Heart left ventricle (tissue), 16 donors: ENCODE measurements around the gene MEOX2. TPM values are rescaled to one million over a fixed set of nuclear protein-coding genes. Genes with fewer than 3 reads are reported as not detected.

ENCODE experiments used
- ATAC-seq, 4 donors: fragments of 200-7000 bp; cut with Tn5 transposase; one replicate each; pipeline ENCODE4 v1.9.1; 2020 to 2022; ENCODE audit warnings: moderate library complexity in 4 of 4, mild to moderate bottlenecking in 3 of 4, moderate number of reproducible peaks in 1 of 4
- DNase-seq, 5 donors: peaks; one replicate each; pipeline ENCODE4 v3.0.0-alpha.2; 2020
- H3K27ac ChIP-seq, 12 donors: fragments of 200-600 bp; sonication (generic) in 4 of 12; one replicate each; pipeline versions ENCODE4 v1.5.0 to v1.8.0; 2016 to 2022; ENCODE audit warnings: mild to moderate bottlenecking in 2 of 12
- H3K27me3 ChIP-seq, 9 donors: fragments of 200-600 bp; sonication (generic) in 2 of 9; one replicate each; pipeline versions ENCODE4 v1.5.1 to v1.8.0; 2016 to 2022; ENCODE audit warnings: mild to moderate bottlenecking in 3 of 9
- H3K36me3 ChIP-seq, 9 donors: fragments of 200-600 bp; sonication (generic) in 2 of 9; one replicate each; pipeline versions ENCODE4 v1.5.0 to v1.8.0; 2018 to 2022; ENCODE audit warnings: mild to moderate bottlenecking in 2 of 9
- H3K4me1 ChIP-seq, 12 donors: fragments of 200-600 bp; sonication (generic) in 4 of 12; one replicate each; pipeline versions ENCODE4 v1.5.0 to v1.8.0; 2016 to 2022; ENCODE audit warnings: mild to moderate bottlenecking in 3 of 12
- H3K4me3 ChIP-seq, 12 donors: fragments of 200-600 bp; sonication (generic) in 4 of 12; one replicate each; pipeline versions ENCODE4 v1.5.0 to v1.8.0; 2017 to 2022; ENCODE audit warnings: mild to moderate bottlenecking in 9 of 12, moderate library complexity in 4 of 12
- H3K9me3 ChIP-seq, 12 donors: fragments of 200-600 bp; sonication (generic) in 4 of 12; one replicate each; pipeline versions ENCODE4 v1.5.0 to v1.8.0; 2016 to 2022; ENCODE audit warnings: mild to moderate bottlenecking in 1 of 12
- CTCF ChIP-seq, 12 donors: fragments of 200-600 bp; sonication (generic) in 4 of 12; IDR thresholded peaks; one replicate each; pipeline versions ENCODE4 v1.5.0 to v1.8.0; 2018 to 2022; ENCODE audit warnings: antibody characterized with exemption in 12 of 12, mild to moderate bottlenecking in 5 of 12
- POLR2A ChIP-seq, 2 donors: fragments of 450-650 bp; IDR thresholded peaks; one replicate each; pipeline ENCODE4 v1.6.1; 2017; ENCODE audit warnings: antibody characterized with exemption in 2 of 2, mild to moderate bottlenecking in 2 of 2, moderate library complexity in 2 of 2
- whole genome bisulfite sequencing, 4 donors: extraction: QIAGEN DNeasy Blood & Tissue Kit in 2 of 4; methylation state at CpG; one replicate each; pipeline versions ENCODE4 v1.1.5 to v1.1.7; 2013 to 2018; 5-methylcytosine and 5-hydroxymethylcytosine counted together
- intact Hi-C, 10 donors: fragments of 100-400 bp; cut with DNase I; formaldehyde crosslinking; loops; one replicate each; pipeline versions ENCODE4 v1.11.1 to v1.14.2; 2022
- polyA plus RNA-seq, 2 donors: library from polyadenylated mRNA; stranded (reverse); fragments of 200-250 nt; gene quantifications; one replicate each; pipeline ENCODE4 v1.2.3, GENCODE V29; 2013
- total RNA-seq, 9 donors: library from RNA; depleted of rRNA in 2 of 9; stranded (reverse); fragments of >200 nt in 2 of 9; fragmentation: NEBNext Ultra II Directional in 3 of 9; extraction: Animal tissue kit (Norgen Biotek cat#: 25700) in 3 of 9; gene quantifications; one replicate each; pipeline versions ENCODE4 v1.1.0 to v1.2.4, GENCODE V29; 2016 to 2023
- donor health status: ischemic (EF 13 %, LVEDD 7.1; RV severe dilation, severe dysfunction).
- donor health status: healthy with polysubstance abuse.
- donor health status: DM: no; HTN: yes; CAD: no.
- donor health status: DM: no; HTN: no; CAD: no.
- donor health status: ischemic (EF 25% LVEDD 6.9; RV normal size, moderate dysfunction).
- donor health status: ischemic (EF 25% LVEDD 5.7; RV mildly dilated, moderate dysfunction).
- donor health status: healthy.
- donor health status: DM: yes; HTN: yes; CAD: no.
- donor health status: ischemic (EF 35%, LVEDD 5.7; RV mildly dilated, moderate dysfunction).
- donor health status: nonischemic (EF 11% LVEDD 7.7; RV severe dilation, severe dysfunction).
- donor health status: DM: yes; HTN: yes; CAD: no.
- donor health status: PGD.
- donor health status: ischemic (EF 29% LVEDD 5.4; RV normal size, mild dysfunction).
- donor health status: nonischemic (EF 23%, LVEDD 6.1; RV moderate dilation, normal function).

Gene MEOX2
- total and polyA plus RNA-seq, 11 donors: 5.0 to 17.1 (median 10.5) TPM

- Histone ChIP-seq H3K27me3 (no peaks in the 10 kb centered on the region), H3K4me1 (peaks cover 0 to 8% (median 1%) of the 10 kb centered on the region in 12 donors), H3K9me3 (peaks cover 0 to 17% (median 5%) of the 10 kb centered on the region in 12 donors), H3K36me3 (no peaks in the 10 kb centered on the region), H3K4me3 (no peak overlapping the region), H3K27ac (no peak overlapping the region)
- ATAC-seq: no peak
- TF ChIP-seq POLR2A (IDR thresholded peaks at IDR 0.05) (no peak), CTCF (IDR thresholded peaks at IDR 0.05) (no peak)
- WGBS, 4 donors: 92 to 98% (median 94%) methylated on average over 3 of the region's 3 CpGs
- intact Hi-C loops: no loop called here
- DNase-seq: no peak
These were observed 101.9 kb downstream of the MEOX2 start for GRCh38 chr7:15584575-15584974.

GRCh38 chr7:15582773-15583172 is 103.7 kb downstream of the MEOX2 start:
- Histone ChIP-seq H3K36me3 (no peaks in the 10 kb centered on the region), H3K4me3 (no peak overlapping the region), H3K27ac (no peak overlapping the region), H3K4me1 (peaks cover 0 to 8% (median 1%) of the 10 kb centered on the region in 12 donors), H3K9me3 (peaks cover 0 to 17% (median 5%) of the 10 kb centered on the region in 12 donors), H3K27me3 (no peaks in the 10 kb centered on the region)
- intact Hi-C loops: no loop called here
- DNase-seq: no peak
- no peak for TF ChIP-seq CTCF (IDR thresholded peaks at IDR 0.05)
- TF ChIP-seq POLR2A (IDR thresholded peaks at IDR 0.05): no peak
- 85 to 94% (median 90%) methylated on average over 1 of the region's 1 CpG for WGBS, 4 donors
- no peak for ATAC-seq

GRCh38 chr7:15581352-15581951 is 105.0 kb downstream of the MEOX2 start:
- Histone ChIP-seq H3K36me3 (no peaks in the 10 kb centered on the region), H3K4me1 (peaks cover 0 to 8% (median 1%) of the 10 kb centered on the region in 12 donors), H3K27ac (peak overlapping the region in 1 of 12 donors; percentile 20), H3K27me3 (no peaks in the 10 kb centered on the region), H3K4me3 (no peak overlapping the region), H3K9me3 (peaks cover 0 to 17% (median 5%) of the 10 kb centered on the region in 12 donors)
- ATAC-seq: no peak
- 35 to 46% (median 38%) methylated on average over 3 of the region's 3 CpGs for WGBS, 4 donors
- DNase-seq: no peak
- no peak for TF ChIP-seq CTCF (IDR thresholded peaks at IDR 0.05)
- TF ChIP-seq POLR2A (IDR thresholded peaks at IDR 0.05): no peak
- intact Hi-C loops: no loop called here

GRCh38 chr7:15580604-15581351 is 105.7 kb downstream of the MEOX2 start:
- 81 to 91% (median 87%) methylated on average over 3 of the region's 3 CpGs for WGBS, 4 donors
- Histone ChIP-seq H3K27ac (peak overlapping the region in 2 of 12 donors; percentile 11 to 20), H3K4me1 (peaks cover 0 to 8% (median 1%) of the 10 kb centered on the region in 12 donors), H3K36me3 (no peaks in the 10 kb centered on the region), H3K9me3 (peaks cover 0 to 17% (median 5%) of the 10 kb centered on the region in 12 donors), H3K27me3 (no peaks in the 10 kb centered on the region), H3K4me3 (no peak overlapping the region)
- no peak for TF ChIP-seq CTCF (IDR thresholded peaks at IDR 0.05)
- TF ChIP-seq POLR2A (IDR thresholded peaks at IDR 0.05): no peak
- no peak for DNase-seq
- intact Hi-C loops: no loop called here
- peak in 1 of 4 donors; percentile 57 for ATAC-seq
